Astrocyte (in vitro differentiated cells and primary cell): ENCODE measurements around the gene HSPG2.

Source experiments
- CTCF ChIP-seq: IDR thresholded peaks from 2 replicates; pipeline ENCODE4 v1.5.1; 2011; ENCODE audit warnings: low read depth, mild to moderate bottlenecking, inconsistent platforms, low read length, moderate library complexity; ENCODE audit not compliant: insufficient read depth
- EZH2 ChIP-seq: IDR thresholded peaks from 2 replicates; pipeline ENCODE4 v1.6.1; 2012; ENCODE audit warnings: mild to moderate bottlenecking, low read length, inconsistent platforms; ENCODE audit not compliant: insufficient read depth

GRCh38 chr1:21899987-21900386 lies 37.1 kb downstream of the HSPG2 start:
- TF ChIP-seq CTCF (no peak), EZH2 (no peak)
